Measurements from ENCODE around the gene DGKD.

Gene DGKD

DNA sequence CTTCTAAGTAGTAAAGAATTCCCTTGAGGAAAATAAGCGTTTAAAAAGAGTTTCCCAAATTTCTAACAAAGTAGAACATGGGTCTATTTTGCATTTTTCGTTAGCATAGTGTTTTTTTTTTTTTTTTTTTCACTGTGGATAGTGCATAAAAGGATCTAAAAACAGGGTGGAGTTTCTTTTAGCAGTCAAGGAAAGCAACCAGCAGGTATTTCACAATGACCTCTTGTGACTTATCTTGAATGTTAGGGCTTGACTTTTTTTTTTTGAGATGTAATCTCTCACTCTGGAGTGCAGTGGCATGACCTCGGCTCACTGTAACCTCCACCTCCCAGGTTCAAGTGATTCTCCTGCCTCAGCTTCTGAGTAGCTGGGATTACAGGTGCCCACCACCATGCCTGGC, 14.9 kb upstream of the DGKD start:
- FAIRE-seq = no peak

GRCh38 chr2:233341296-233341695, 13.0 kb upstream of the DGKD start:
- no peak for FAIRE-seq

- no peak for FAIRE-seq
Measured at GRCh38 chr2:233342301-233342700, 12.0 kb upstream of the DGKD start.

GRCh38 chr2:233343171-233343705, 11.1 kb upstream of the DGKD start:
- no peak for FAIRE-seq

- FAIRE-seq = no peak
Measured at GRCh38 chr2:233346376-233346775, 7.9 kb upstream of the DGKD start.

DNA sequence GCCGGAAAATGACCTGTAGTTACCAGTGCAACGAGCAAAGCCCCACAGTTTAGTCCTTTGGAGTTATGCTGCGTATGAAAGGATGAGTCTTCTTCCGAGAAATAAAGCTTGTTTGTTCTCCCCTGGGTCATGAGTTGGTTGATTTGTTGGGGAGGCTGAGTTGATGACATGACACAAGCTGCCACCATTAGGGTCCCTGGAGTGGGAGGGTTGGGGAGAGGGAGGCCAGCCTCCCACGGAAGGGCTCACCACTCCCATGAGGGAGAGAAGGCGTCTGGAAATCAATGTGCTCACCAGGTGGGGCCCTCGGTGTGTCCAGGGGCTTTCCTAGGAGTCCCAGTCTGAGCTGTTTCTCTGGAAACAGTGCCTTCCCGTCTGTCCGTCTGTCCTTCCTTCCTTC, 7.4 kb upstream of the DGKD start:
- FAIRE-seq = no peak

DNA sequence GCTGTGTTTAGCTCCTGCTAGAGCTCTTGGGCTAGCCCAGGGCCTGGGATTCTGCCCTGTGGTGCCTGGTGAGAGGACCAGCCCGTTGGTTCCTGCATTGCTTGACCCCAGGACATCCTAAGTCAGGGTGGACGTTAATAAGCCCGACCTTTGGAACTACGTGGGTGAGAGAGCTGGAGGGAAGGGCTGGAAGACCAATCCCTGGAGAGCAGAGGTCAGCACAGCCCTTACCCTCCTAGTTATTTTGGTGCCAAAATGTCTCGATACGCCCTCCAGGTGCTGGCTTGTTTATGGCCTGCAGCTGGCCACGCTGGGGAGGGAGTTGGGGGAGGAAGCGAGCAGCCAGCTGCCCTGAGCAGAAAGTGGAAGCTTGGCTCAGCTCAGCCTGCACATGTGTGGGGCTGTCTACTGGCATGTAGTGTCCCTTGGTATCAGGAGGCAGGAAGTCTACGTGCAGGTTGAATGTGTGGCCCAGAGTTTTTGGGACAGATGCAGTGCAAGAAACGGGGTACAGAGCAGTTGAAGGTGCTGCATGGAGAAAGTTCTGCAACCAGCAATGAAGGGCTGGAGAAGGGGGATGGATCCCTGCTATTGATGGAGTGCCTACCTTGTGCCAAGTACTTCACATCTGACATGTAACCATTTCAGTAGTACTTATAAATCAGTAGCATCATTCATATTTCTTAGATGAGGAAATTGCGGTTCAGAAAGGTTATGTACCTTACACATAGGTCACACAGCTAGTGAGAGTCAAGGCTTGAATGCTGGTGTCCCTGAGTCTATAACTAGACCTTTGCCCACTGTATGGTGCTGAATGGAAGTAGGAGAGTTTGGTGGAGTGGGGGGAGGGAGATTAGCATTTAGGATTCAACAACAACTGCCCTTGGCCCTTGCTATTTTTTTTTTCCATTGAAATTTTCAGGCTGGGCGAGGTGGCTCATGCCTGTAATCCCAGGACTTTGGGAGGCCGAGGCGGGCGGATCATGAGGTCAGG, 5.0 kb upstream of the DGKD start:
- no peak for FAIRE-seq

DNA sequence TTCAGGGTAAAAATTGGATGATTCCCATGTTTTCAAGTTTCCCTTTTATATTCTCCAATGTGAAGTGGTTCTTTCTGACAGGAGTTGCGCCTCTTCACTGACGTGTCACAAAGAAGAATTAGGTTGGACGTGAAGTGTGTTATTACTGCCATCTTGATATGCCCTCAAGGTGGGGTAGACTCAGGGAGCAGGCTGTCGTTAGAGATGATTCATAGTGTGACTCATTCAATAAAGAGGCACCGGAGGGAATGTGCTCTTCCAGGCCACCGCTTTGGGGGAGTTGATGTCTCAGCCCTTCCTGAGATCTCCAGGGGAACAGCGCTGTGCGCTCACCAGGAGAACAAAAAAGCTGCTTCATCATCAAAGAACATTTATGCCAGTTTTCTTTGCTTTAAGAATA, 3.6 kb upstream of the DGKD start:
- no peak for FAIRE-seq

- FAIRE-seq = no peak
Measured at GRCh38 chr2:233351423-233351822, 2.9 kb upstream of the DGKD start.

DNA sequence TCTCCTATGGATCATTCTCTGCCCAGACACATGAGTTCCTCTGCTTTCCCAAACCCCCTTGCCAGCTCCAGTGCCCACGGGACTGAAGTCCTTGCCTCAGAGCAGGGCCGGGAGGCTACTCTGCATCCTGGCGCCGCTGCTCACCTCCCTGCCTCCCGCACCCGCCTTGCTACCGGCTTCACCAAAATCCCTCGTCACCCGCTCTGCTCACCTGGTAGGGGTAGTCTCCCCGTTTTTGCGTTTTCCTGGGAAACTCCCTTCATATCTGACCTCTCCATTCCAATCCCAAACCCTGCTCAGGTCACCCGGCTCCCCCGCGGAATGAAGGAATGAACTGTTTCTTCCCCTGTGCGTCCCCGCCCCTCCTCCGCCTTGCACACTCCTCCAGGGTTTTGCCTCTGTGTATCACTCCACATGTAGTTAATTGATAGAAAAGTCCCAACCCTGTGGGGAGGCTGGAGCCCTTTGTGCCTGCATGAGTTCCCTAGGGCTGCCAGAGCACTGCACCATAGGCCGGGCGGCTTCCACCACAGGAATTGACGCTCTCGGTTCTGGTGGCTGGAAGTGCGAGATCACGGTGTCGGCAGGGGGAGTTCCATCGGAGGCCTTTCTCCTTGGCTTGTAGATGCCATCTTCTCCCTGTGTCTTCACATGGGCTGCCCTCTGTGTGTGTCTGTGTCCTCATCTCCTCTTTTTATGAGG, 2.0 kb upstream of the DGKD start:
- FAIRE-seq = no peak

GRCh38 chr2:233353101-233353768, 1.1 kb upstream of the DGKD start:
- no peak for FAIRE-seq

- FAIRE-seq = no peak
Measured at GRCh38 chr2:233354500-233354924, 218 bp downstream of the DGKD start.

DNA sequence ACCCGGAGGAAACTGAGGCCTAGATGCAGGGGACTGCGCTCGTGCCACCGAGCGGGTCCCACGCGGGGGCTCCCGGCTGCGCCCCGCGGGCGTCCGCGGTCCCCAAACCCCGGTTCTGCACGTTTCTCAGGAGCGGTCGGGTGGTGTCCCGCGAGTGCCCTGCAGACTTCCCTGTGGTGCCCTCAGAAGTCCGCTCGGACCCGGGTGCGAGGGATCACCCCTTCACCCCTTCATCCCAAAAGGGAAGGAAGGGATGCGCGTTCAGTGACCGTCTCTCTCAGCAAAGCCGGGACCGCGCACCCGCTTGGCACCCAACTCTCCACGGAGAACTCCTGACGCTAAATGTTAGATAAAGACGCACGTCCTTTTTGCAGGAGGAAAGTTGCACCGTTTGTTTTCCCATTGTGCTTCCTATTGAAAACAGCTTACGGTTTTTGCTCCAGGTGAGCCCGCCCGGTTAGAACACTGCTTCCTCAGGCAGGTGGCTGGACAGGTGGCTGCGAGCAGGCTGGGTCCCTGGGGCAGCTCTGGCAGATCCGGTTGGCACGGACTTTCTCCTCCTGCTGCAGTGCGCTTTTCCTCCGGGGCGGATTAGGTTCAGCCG, 779 bp downstream of the DGKD start:
- no peak for FAIRE-seq

- no peak for FAIRE-seq
Measured at GRCh38 chr2:233355916-233356315, 1.6 kb downstream of the DGKD start.

GRCh38 chr2:233356546-233357308, 2.4 kb downstream of the DGKD start:
- FAIRE-seq = no peak

DNA sequence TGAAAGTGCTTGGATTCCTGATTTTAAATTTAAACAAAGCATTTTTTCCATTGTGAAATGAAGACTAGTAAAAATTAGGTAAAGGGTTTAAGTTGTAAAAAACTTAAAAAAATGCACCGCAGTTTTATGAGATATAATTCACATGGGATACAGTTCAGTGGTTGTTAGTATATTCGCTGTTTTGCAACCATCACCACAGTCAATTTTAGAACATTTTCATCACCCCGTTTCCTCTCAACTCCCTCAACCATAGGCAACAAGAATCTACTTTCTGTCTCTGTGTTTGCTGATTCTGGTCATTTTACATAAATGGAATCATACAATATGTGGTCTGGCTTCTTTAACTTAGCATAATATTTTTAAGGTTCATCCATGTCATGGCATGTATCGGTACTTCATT, 4.0 kb downstream of the DGKD start:
- no peak for FAIRE-seq

DNA sequence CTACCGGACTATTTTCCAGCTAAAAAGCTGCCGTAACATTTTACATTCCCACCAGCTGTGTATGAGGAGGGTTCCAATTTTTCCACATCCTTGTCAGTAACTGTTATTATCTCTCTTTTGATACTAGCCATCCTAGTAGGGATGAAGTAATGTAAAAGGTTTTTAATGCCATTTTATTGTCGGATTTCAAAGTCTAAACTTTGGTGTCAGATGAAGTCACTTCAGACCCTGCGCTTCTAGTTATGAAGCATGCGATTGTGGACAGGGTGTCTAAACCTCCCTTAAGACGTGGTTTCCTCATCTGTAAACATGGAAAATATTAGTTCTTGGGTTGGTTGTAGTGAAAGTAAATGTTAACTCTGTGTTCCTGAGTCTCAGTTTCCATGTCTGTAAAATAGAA, 4.7 kb downstream of the DGKD start:
- no peak for FAIRE-seq

DNA sequence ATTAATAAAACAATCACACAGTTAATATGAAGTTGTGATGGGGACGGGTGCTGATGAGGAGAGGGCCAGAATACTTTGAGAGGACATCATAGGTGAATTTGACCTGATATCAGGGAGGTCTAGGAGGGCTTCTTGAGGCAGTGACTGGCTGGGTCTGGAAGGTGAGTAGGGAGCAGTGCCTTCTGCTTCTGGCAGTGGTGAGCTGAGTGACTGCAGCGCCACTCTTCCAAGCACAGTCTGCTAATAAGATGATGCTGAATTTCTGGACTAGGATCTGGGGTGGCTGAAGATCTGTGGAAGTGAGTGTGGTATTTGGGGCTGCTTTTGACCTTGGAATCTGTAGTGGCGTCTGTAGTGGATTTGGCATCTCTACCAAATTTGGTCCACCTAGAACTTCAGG, 5.5 kb downstream of the DGKD start:
- FAIRE-seq = no peak

DNA sequence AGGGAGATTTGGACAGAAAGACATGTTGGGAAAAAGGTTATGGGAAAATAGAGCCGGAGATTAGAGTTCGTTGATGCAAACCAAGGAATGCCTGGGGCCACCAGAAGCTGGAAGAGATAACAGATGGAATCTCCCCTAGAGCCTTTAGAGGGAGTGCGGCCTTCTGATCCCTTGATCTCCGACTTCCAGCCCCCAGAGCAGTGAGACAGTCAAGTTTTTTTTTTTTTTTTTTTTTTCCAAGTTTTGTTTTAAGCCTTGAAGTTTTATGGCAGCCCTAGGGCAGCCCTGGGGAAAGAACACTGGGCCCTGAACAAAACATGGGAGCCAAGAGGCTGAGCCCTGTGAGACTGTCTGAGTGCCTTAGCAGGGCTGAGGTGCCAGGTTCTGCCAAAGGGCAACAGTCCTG, 6.5 kb downstream of the DGKD start:
- FAIRE-seq = no peak

DNA sequence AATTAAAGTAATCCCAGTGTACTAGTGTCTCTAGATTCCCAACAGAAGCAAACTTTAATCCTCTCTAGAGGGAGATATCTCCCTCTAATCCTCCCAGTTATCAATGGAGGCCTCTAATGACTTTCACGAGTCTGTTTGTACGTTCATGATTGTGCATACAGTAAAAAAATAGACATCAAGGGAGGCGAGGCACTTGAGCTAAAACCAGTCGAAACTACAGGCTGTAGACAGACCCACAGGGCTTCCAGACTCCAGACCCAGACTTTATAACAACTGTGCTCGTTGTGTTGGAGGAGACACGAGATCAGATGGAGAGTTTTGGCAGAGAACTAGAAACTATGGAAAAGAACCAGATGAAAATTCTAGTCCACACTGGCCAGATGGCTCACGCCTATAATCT, 7.0 kb downstream of the DGKD start:
- FAIRE-seq = no peak

GRCh38 chr2:233362742-233363141, 8.4 kb downstream of the DGKD start:
- FAIRE-seq = no peak

DNA sequence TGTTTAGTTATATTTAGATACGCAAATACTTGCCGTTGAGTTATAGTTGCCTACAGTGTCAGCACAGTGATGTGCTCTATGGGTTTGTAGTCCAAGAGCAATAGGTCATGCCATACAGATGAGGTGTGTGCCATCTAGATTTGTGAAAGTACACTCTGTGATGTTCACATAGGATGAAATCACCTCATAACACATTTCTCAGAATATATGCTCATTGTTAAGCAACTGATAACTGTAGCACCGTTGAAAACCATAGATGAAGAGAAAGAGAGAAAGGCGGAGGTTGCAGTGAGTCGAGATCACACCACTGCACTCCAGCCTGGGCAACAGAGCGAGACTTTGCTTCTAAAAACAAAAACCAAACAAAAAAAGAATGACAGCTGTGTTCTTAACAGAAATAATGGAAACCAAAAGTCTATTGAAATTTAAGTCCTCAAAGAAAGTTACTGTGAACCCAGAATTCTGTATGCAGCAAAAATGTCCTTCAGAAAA, 9.5 kb downstream of the DGKD start:
- no peak for FAIRE-seq
